Heart left ventricle (tissue), 16 donors: Measurements from ENCODE around the gene ZBTB46. TPM values are rescaled to one million over a fixed set of nuclear protein-coding genes. Genes with fewer than 3 reads are reported as not detected.

ENCODE experiments used
- ATAC-seq, 4 donors: fragments of 200-7000 bp; cut with Tn5 transposase; one replicate each; pipeline ENCODE4 v1.9.1; 2020 to 2022; ENCODE audit warnings: moderate library complexity in 4 of 4, mild to moderate bottlenecking in 3 of 4, moderate number of reproducible peaks in 1 of 4
- DNase-seq, 5 donors: peaks; one replicate each; pipeline ENCODE4 v3.0.0-alpha.2; 2020
- H3K27ac ChIP-seq, 12 donors: fragments of 200-600 bp; sonication (generic) in 4 of 12; one replicate each; pipeline versions ENCODE4 v1.5.0 to v1.8.0; 2016 to 2022; ENCODE audit warnings: mild to moderate bottlenecking in 2 of 12
- H3K27me3 ChIP-seq, 9 donors: fragments of 200-600 bp; sonication (generic) in 2 of 9; one replicate each; pipeline versions ENCODE4 v1.5.1 to v1.8.0; 2016 to 2022; ENCODE audit warnings: mild to moderate bottlenecking in 3 of 9
- H3K36me3 ChIP-seq, 9 donors: fragments of 200-600 bp; sonication (generic) in 2 of 9; one replicate each; pipeline versions ENCODE4 v1.5.0 to v1.8.0; 2018 to 2022; ENCODE audit warnings: mild to moderate bottlenecking in 2 of 9
- H3K4me1 ChIP-seq, 12 donors: fragments of 200-600 bp; sonication (generic) in 4 of 12; one replicate each; pipeline versions ENCODE4 v1.5.0 to v1.8.0; 2016 to 2022; ENCODE audit warnings: mild to moderate bottlenecking in 3 of 12
- H3K4me3 ChIP-seq, 12 donors: fragments of 200-600 bp; sonication (generic) in 4 of 12; one replicate each; pipeline versions ENCODE4 v1.5.0 to v1.8.0; 2017 to 2022; ENCODE audit warnings: mild to moderate bottlenecking in 9 of 12, moderate library complexity in 4 of 12
- H3K9me3 ChIP-seq, 12 donors: fragments of 200-600 bp; sonication (generic) in 4 of 12; one replicate each; pipeline versions ENCODE4 v1.5.0 to v1.8.0; 2016 to 2022; ENCODE audit warnings: mild to moderate bottlenecking in 1 of 12
- POLR2A ChIP-seq, 2 donors: fragments of 450-650 bp; IDR thresholded peaks; one replicate each; pipeline ENCODE4 v1.6.1; 2017; ENCODE audit warnings: antibody characterized with exemption in 2 of 2, mild to moderate bottlenecking in 2 of 2, moderate library complexity in 2 of 2
- WGBS, 4 donors: extraction: QIAGEN DNeasy Blood & Tissue Kit in 2 of 4; methylation state at CpG; one replicate each; pipeline versions ENCODE4 v1.1.5 to v1.1.7; 2013 to 2018; 5-methylcytosine and 5-hydroxymethylcytosine counted together
- intact Hi-C, 10 donors: fragments of 100-400 bp; cut with DNase I; formaldehyde crosslinking; loops; one replicate each; pipeline versions ENCODE4 v1.11.1 to v1.14.2; 2022
- polyA plus RNA-seq, 2 donors: library from polyadenylated mRNA; stranded (reverse); fragments of 200-250 nt; gene quantifications; one replicate each; pipeline ENCODE4 v1.2.3, GENCODE V29; 2013
- total RNA-seq, 9 donors: library from RNA; depleted of rRNA in 2 of 9; stranded (reverse); fragments of >200 nt in 2 of 9; fragmentation: NEBNext Ultra II Directional in 3 of 9; extraction: Animal tissue kit (Norgen Biotek cat#: 25700) in 3 of 9; gene quantifications; one replicate each; pipeline versions ENCODE4 v1.1.0 to v1.2.4, GENCODE V29; 2016 to 2023
- TF ChIP-seq, protein P1 (sequence below), 12 donors: fragments of 200-600 bp; sonication (generic) in 4 of 12; IDR thresholded peaks; one replicate each; pipeline versions ENCODE4 v1.5.0 to v1.8.0; 2018 to 2022; ENCODE audit warnings: antibody characterized with exemption in 12 of 12, mild to moderate bottlenecking in 5 of 12
- donor health status: ischemic (EF 13 %, LVEDD 7.1; RV severe dilation, severe dysfunction).
- donor health status: healthy with polysubstance abuse.
- donor health status: DM: no; HTN: yes; CAD: no.
- donor health status: DM: no; HTN: no; CAD: no.
- donor health status: ischemic (EF 25% LVEDD 6.9; RV normal size, moderate dysfunction).
- donor health status: ischemic (EF 25% LVEDD 5.7; RV mildly dilated, moderate dysfunction).
- donor health status: healthy.
- donor health status: DM: yes; HTN: yes; CAD: no.
- donor health status: ischemic (EF 35%, LVEDD 5.7; RV mildly dilated, moderate dysfunction).
- donor health status: nonischemic (EF 11% LVEDD 7.7; RV severe dilation, severe dysfunction).
- donor health status: DM: yes; HTN: yes; CAD: no.
- donor health status: PGD.
- donor health status: ischemic (EF 29% LVEDD 5.4; RV normal size, mild dysfunction).
- donor health status: nonischemic (EF 23%, LVEDD 6.1; RV moderate dilation, normal function).

Gene ZBTB46
- total and polyA plus RNA-seq, 11 donors = 6.6 to 27.4 (median 14.3) TPM

DNA sequence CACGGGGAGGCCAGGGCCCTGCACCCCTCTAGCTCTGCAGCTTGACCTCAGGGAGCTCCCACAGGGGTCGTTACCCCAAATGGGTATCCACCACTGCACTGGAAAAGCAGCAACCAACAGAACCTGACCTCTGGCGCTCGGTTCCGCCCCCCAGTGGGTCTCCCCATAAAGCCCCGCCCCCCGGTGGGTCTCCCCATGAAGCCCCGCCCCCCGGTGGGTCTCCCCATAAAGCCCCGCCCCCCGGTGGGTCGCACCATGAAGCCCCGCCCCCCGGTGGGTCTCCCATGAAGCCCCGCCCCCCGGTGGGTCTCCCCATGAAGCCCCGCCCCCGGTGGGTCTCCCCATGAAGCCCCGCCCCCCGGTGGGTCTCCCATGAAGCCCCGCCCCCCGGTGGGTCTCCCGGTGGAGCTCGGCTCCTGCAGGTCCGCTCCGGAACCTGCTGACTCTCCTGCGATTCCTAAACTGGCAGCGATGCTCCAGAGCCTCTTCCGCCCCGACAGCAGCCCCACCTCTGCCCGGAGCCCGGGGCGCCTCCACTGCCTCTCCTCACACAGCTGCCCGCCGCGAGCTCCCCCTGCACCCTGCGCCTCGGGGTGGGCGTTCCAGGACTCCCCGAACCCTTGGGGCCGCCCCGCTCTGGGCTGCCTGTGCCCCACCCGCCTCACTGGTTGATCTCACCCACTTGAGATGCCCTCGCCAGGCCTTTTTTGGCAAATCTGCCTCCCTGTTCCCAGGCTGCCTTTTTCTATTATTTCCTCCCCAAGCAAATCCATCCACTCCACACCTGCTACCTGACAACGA, 79.4 kb downstream of the ZBTB46 start:
- Histone ChIP-seq H3K9me3 (no peaks in the 10 kb centered on the region), H3K27ac (peak overlapping the region in 1 of 12 donors; percentile 78), H3K4me3 (peak overlapping the region in 1 of 12 donors; percentile 23), H3K36me3 (peaks cover 0 to 45% (median 24%) of the 10 kb centered on the region in 9 donors), H3K27me3 (no peaks in the 10 kb centered on the region), H3K4me1 (peaks cover 0 to 11% (median 0%) of the 10 kb centered on the region in 12 donors)
- intact Hi-C loops = loop anchor here in 1 of 10 donors (2.0 kb wide), 1 partner anchor 17 kb away; no protein-coding TSS in a partner anchor
- ATAC-seq (no peak), DNase-seq (peak in 2 of 5 donors; percentile 25 to 57)
- 73 to 97% (median 89%) methylated on average over 18 to 45 of the region's 45 CpGs for WGBS, 4 donors
- TF ChIP-seq POLR2A (IDR thresholded peaks at IDR 0.05) = no peak
- TF ChIP-seq, protein P1, sequence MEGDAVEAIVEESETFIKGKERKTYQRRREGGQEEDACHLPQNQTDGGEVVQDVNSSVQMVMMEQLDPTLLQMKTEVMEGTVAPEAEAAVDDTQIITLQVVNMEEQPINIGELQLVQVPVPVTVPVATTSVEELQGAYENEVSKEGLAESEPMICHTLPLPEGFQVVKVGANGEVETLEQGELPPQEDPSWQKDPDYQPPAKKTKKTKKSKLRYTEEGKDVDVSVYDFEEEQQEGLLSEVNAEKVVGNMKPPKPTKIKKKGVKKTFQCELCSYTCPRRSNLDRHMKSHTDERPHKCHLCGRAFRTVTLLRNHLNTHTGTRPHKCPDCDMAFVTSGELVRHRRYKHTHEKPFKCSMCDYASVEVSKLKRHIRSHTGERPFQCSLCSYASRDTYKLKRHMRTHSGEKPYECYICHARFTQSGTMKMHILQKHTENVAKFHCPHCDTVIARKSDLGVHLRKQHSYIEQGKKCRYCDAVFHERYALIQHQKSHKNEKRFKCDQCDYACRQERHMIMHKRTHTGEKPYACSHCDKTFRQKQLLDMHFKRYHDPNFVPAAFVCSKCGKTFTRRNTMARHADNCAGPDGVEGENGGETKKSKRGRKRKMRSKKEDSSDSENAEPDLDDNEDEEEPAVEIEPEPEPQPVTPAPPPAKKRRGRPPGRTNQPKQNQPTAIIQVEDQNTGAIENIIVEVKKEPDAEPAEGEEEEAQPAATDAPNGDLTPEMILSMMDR (IDR thresholded peaks at IDR 0.05) = no peak

DNA sequence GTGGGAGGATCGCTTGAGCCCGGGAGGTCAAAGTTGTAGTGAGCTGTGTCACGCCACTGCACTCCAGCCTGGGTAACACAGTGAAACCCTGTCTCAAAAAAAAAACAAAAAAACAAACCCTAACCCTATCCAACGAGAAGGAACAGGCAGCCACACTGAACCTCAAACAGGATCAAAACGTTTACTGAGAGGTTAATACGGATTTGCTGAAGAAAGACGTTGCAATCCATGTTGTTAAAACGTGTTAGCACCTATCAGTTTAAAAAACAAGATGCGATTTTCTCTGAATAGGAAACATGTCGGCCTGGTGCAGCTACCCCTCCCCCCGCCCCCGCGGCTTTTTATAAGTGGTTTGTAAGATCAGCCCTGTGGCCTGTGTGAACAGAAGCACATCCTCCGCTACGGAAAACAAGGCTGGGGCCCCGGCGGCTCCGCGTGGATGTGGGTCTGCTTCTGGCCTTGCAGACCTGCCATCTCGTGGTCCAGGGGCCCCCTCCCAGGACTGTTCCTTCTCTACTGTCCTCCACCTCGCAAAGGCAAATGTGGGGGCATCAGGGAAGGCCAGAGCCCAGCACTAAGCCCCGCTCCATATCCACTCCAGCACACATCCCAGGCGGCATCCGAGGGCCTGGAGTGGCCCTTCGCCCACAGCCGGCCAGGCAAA, 80.1 kb downstream of the ZBTB46 start:
- TF ChIP-seq, protein P1 (IDR thresholded peaks at IDR 0.05) = no peak
- no peak for TF ChIP-seq POLR2A (IDR thresholded peaks at IDR 0.05)
- intact Hi-C loops = no loop called here

DNA sequence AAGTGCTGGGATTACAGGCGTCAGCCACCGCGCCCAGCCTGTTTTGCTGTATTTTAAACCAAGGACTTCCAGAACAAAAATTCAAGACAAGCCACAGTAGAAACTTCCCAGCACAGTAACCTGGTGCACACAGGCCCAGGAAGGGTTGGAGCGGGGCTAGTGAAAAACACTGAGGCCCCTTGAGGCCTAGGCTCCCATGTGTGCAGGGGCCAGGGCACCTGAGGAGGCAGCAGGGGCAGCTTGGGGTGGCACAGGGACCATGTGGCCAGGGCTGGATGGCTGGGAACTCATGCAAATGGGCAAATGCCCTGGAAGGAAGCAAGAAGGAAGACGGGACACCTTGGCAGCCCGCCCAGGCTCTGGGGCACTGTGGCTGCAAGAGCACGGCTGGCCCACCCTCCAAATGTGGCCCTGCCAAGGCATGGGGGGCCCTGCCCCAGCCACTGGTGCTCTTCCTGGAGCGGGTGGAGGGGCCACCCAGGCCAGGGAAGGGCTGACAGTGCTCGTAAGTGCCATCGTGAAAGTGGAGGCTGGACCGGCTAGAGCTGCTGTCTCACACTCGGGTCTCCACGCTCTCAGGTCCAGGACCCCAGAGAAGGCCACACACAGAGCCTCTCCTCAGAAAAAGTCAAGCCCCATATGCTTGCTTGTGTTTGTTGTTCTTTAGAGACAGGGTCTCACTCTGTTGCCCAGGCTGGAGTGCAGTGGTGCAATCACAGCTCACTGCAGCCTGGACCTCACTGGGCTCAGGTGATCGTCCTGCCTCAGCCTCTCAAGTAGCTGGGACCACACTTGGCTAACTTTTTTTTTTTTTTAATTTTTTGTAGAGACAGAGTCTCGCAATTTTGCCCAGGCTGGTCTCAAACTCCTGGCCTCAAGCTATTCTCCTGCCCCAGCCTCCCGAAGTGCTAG, 81.2 kb downstream of the ZBTB46 start:
- DNase-seq = peak in 2 of 5 donors; percentile 13 to 16
- no peak overlapping the region for H3K4me3 ChIP-seq
- 91 to 94% (median 92%) methylated on average over 14 to 16 of the region's 16 CpGs for WGBS, 4 donors
- H3K27me3 ChIP-seq = no peaks in the 10 kb centered on the region
- ATAC-seq = no peak
- TF ChIP-seq, protein P1 (IDR thresholded peaks at IDR 0.05) = no peak
- TF ChIP-seq POLR2A (IDR thresholded peaks at IDR 0.05) = no peak
- H3K36me3 ChIP-seq = peaks cover 0 to 64% (median 32%) of the 10 kb centered on the region in 9 donors
- intact Hi-C loops = no loop called here
- peak overlapping the region in 1 of 12 donors; percentile 78 for H3K27ac ChIP-seq
- peaks cover 0 to 11% (median 0%) of the 10 kb centered on the region in 12 donors for H3K4me1 ChIP-seq
- H3K9me3 ChIP-seq = no peaks in the 10 kb centered on the region

More for the DNA sequence above, 80.1 kb downstream of the ZBTB46 start:
- ATAC-seq (no peak), DNase-seq (peak in 3 of 5 donors; percentile 12 to 64 (median 18))
- WGBS, 4 donors = 77 to 82% (median 80%) methylated on average over 19 to 26 of the region's 26 CpGs
- H3K4me3 ChIP-seq = peak overlapping the region in 1 of 12 donors; percentile 23
- no peaks in the 10 kb centered on the region for H3K27me3 ChIP-seq
- peaks cover 0 to 11% (median 0%) of the 10 kb centered on the region in 12 donors for H3K4me1 ChIP-seq
- H3K36me3 ChIP-seq = peaks cover 0 to 53% (median 30%) of the 10 kb centered on the region in 9 donors
- peak overlapping the region in 1 of 12 donors; percentile 78 for H3K27ac ChIP-seq
- H3K9me3 ChIP-seq = no peaks in the 10 kb centered on the region
